NCI-H1092 (cell line): ENCODE data around the gene RFTN1.

Source experiments
- DNase-seq: peaks from one replicate; lab custom pipeline; 2025; lab: John Stamatoyannopoulos, UW

Gene RFTN1

GRCh38 chr3:16357186-16358121 lies 156.0 kb downstream of the RFTN1 start:
- DNase-seq = no peak

- DNase-seq = no peak
Observed at GRCh38 chr3:16355828-16356227, 157.7 kb downstream of the RFTN1 start.

DNA sequence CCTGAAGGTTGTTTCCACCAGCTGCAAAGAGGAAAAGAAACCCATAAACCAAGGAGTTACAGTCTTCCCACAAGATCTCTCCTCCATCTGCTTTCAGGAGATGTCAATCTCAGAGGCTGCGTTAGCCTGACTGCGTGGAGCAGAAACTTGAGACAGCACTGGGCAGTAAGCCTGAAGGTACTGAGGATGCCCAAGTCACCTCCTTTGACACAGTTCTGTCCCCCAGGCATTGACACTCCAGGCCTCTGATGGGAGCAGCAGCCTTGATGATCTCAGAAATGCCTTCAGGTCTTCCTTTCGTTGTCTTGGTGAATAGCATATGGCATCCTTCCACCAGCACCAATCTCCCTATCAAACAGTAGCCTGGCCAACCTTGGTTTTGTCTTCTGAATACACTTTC lies 159.2 kb downstream of the RFTN1 start:
- DNase-seq = no peak

DNA sequence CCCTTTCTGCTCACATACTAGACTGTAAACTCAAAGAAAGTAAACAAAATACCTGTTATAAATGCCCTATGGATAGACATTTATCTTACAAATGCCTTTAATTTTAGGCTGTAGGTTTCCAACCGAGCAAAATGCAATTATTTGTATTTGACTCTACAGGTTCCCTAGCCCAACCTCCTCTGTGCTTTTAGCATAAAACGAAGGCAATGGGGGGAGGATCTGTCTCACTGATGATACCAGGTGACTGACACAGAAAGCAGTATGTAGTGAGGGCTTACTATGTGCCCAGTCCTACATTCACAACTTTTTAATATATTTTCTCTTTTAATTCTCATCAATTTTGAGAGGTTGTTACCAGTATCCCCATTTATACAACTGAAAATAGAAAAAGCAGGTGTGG lies 161.1 kb downstream of the RFTN1 start:
- no peak for DNase-seq

DNA sequence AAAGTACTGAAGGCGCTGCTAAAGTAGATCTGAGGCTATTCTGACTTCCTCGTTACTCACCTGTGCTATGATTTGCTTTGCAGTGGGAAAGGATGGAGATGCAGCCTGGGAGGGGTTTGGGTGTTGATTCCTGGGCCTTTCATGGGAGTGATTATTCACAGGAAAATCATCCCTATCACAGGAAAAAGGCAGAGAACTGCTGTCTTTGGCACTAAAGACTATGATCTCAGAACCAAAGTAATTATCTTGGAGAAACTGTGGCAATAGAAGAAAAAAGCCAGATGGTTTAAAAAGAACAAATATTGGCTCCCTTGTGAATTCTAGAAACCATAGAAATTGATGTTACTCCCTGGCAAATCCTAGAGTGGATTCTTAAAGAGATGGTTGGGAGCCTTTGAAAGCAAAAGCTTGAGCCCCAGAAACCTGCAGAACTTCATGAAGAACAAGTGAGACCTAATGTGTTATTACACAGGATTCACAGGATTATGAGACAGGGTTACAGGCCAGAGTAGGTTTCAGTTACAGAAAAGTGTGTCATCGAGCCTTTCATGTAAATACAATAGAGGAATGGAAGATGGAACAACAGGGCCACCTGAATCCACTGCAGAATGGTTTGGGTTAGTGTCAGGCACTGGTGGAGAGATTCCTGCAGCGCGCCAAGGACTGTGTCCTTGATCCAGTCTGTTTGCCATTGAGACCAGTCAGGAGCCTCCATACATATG lies 162.7 kb downstream of the RFTN1 start:
- no peak for DNase-seq

DNA sequence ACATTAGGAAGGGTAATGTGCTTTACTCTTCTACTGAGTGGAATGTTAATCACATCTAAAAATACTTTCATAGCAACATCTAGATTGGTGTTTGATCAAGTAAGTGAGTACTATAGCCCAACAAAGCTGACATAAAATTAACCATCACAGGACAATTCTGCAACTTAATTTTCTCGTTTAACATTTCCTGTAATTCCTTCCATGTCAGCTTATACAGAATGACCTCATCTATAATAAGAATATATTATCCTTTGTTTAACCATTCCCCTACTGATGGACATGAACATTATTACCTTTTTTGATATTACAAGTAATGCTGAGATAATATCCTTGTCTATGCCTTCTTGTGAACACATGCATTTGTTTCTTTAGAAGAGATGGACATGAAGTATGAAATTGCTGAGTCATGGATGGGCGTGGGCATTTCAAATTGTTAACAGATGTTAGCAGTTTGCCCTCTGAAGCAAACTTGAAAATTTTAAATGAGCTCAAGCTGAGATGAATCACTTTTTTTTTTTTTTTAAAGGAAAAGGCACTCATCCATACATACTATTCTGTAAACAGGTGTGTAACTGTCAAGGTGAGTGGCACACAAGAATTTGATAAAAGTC lies 163.4 kb downstream of the RFTN1 start:
- DNase-seq = no peak

- DNase-seq = no peak
Observed at GRCh38 chr3:16347548-16347947, 166.0 kb downstream of the RFTN1 start.

GRCh38 chr3:16346413-16347081 lies 167.0 kb downstream of the RFTN1 start:
- no peak for DNase-seq

DNA sequence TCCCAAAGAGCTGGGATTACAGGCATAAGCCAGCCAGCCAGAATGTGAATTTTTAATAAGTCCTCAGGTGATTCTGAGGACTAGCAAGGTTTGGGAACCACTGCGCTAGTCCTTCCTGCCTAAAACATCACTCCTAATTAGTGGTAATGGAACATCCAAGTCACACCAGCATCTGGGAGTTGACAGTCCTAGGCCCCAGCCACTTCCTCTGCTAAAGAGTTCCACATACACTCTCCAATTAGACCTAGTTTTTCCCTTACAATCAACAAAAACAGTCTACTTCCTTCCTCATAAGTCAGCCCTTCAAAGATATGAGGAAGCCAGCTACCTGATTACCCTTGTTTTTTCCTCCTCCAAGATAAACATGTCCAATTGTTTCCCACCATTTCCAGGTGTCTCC lies 170.4 kb downstream of the RFTN1 start:
- DNase-seq = no peak

GRCh38 chr3:16338999-16339398 lies 174.5 kb downstream of the RFTN1 start:
- no peak for DNase-seq

GRCh38 chr3:16337856-16338540 lies 175.5 kb downstream of the RFTN1 start:
- DNase-seq = no peak

DNA sequence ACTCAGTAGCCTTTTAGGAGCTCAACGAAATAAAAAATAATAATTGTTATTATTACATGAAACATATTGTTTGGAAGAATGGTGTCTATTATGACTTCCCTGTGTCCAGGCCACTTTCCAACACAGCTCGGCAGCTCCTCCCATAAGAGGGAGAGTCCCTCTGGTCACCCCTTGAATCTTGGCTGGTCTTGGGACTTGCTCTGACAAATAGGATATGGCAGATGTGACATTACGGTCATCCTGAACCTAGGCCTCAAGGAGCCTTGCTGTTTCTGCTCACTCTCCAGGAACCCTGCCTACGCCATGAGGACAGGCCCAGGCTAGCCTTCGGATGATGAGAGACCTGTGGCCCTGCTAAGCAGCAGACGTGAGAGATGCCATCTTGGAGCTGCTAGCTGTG lies 176.7 kb downstream of the RFTN1 start:
- DNase-seq = no peak

GRCh38 chr3:16335772-16336645 lies 177.5 kb downstream of the RFTN1 start:
- DNase-seq = no peak

DNA sequence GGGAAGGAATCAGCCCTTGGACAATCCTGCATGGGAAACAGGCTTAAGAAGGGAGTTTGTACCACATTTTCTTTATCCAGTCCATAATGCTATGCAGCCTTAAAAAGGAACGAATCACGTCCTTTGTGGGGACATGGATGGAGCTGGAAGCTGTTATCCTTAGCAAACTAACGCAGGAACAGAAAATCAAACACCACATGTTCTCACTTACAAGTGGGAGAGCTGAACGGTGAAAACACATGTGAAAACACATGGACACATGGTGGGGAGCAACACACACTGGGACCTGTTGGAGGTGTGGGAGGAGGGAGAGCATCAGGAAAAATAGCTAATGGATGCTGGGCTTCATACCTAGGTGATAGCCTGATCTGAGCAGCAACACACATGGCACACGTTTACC lies 178.2 kb downstream of the RFTN1 start:
- no peak for DNase-seq

- DNase-seq = no peak
Observed at GRCh38 chr3:16334909-16335308, 178.6 kb downstream of the RFTN1 start.

DNA sequence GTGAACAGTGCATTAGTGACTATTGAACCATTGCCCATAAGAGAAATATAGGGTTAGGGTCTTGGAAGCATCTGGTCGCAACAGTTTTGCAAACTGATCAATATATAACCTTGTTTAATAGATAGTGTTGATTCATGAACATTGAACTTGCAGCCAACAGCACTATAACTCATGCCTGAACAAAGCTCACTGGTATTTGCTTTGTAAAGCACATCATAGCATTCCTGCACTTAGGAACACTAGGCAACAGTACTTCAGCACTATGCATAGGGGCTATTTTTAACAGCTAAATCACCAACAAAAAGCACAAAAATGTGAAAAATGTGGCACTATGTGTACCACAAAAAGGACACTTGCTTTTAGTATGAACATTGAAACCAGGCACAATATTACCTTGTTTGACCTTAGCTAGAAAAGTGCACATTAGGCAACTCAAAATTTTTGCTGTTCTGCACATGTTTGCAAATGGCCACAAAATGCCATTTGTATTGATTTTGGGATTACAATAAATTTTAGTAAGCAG lies 180.5 kb downstream of the RFTN1 start:
- no peak for DNase-seq

DNA sequence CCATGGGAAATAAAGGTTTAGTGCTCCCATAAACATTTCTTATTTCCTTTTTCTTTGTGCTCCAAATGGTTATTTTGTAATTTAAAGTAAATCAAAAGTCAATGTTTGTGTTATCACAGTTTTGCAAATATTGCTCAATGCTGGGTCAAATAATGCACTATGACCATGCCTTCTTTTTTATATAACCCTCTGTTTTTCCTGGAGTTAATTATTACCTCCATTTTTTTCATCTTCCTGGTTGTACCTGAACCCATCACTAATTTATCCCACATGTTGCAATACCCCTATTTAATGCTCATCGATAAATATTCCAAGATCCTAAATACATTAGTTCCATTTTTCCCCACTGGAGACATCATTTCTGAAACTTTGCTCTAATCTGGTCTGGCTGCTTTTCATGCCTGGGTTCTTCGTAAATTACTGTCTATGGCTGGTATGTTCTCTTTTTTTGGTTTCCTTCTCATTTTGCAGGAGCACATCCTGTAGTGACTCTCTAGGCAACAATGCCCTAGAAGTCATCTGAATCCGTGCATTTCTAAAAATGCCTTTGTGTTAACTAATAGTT lies 182.1 kb downstream of the RFTN1 start:
- no peak for DNase-seq

DNA sequence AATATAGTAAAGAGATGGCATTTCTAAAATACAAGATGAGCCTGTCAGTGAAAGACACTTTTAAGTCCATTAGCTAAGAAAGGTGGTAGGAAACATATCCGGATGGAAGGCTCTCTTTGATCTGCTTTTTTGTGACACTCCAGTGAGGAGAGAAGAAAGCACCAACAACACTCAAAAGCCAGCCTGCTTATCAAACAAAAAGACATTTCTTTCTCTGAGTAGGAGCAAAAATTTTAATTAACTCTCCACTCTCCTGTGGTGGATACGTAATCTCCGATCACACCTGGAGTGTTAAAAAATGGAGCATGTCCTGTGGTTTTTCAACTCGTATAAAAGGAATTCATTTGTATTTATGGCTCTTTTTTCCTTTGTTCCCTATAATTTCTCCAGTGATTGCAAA lies 183.1 kb downstream of the RFTN1 start:
- no peak for DNase-seq

DNA sequence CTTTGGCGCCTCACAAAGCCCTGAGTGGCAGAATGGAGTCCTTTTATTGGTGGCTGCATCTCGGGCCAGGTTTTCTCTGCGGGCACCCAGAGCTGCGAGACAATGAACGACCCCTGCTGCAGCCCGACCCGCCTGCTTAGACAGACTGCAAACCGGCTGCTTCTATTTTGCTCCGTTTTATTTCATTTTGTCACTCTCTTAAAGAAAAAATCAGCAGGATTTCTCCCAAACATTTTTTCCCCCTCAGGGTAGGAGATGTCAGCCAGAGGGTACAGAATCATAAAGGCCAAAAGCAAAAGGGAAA lies 183.7 kb downstream of the RFTN1 start:
- peak; percentile 30 for DNase-seq
